ENCODE results near the gene RNF115. TPM values are rescaled to one million over a fixed set of nuclear protein-coding genes. Genes with fewer than 3 reads are reported as not detected.

The RNF115 gene
- total and polyA plus RNA-seq, 9 donors, result 7.8 to 27.9 (median 12.2) TPM

- Histone ChIP-seq H3K27ac (no peak overlapping the region), H3K4me3 (no peak overlapping the region), H3K27me3 (no peaks in the 10 kb centered on the region), H3K9me3 (no peaks in the 10 kb centered on the region), H3K36me3 (no peaks in the 10 kb centered on the region), H3K4me1 (ENCODE audit: insufficient read depth) (no peaks in the 10 kb centered on the region)
- TF ChIP-seq CTCF (IDR thresholded peaks at IDR 0.05) (no peak), EP300 (IDR thresholded peaks at IDR 0.05) (no peak), POLR2A (IDR thresholded peaks at IDR 0.05) (no peak)
- intact Hi-C loops (cut with DNase I), result no loop called here
- WGBS, 3 donors, result 57 to 62% (median 61%) methylated on average over 6 of the region's 6 CpGs
- no peak for DNase-seq
Measured at GRCh38 chr1:145714524-145715111, 109.3 kb downstream of the RNF115 start.

GRCh38 chr1:145711213-145711651, 112.7 kb downstream of the RNF115 start:
- Histone ChIP-seq H3K36me3 (no peaks in the 10 kb centered on the region), H3K4me1 (ENCODE audit: insufficient read depth) (no peaks in the 10 kb centered on the region), H3K9me3 (no peaks in the 10 kb centered on the region), H3K27me3 (no peaks in the 10 kb centered on the region), H3K27ac (no peak overlapping the region), H3K4me3 (no peak overlapping the region)
- WGBS, 3 donors, result 49 to 63% (median 57%) methylated on average over 3 of the region's 3 CpGs
- no peak for DNase-seq
- intact Hi-C loops (cut with DNase I), result no loop called here
- no peak for TF ChIP-seq EP300 (IDR thresholded peaks at IDR 0.05)
- no peak for TF ChIP-seq POLR2A (IDR thresholded peaks at IDR 0.05)

GRCh38 chr1:145710291-145711027, 113.4 kb downstream of the RNF115 start:
- Histone ChIP-seq H3K4me1 (ENCODE audit: insufficient read depth) (no peaks in the 10 kb centered on the region), H3K36me3 (no peaks in the 10 kb centered on the region), H3K4me3 (no peak overlapping the region), H3K27me3 (no peaks in the 10 kb centered on the region), H3K27ac (no peak overlapping the region), H3K9me3 (no peaks in the 10 kb centered on the region)
- intact Hi-C loops (cut with DNase I), result no loop called here
- DNase-seq, result no peak
- 76 to 82% (median 79%) methylated on average over 4 of the region's 4 CpGs for whole genome bisulfite sequencing, 3 donors
- no peak for TF ChIP-seq POLR2A (IDR thresholded peaks at IDR 0.05)
- no peak for TF ChIP-seq EP300 (IDR thresholded peaks at IDR 0.05)
- no peak for TF ChIP-seq CTCF (IDR thresholded peaks at IDR 0.05)

- H3K27me3 ChIP-seq, result no peaks in the 10 kb centered on the region
- WGBS, 3 donors, result 38 to 48% (median 41%) methylated on average over 7 of the region's 7 CpGs
- no peaks in the 10 kb centered on the region for H3K36me3 ChIP-seq
- no peak for DNase-seq
- TF ChIP-seq CTCF (IDR thresholded peaks at IDR 0.05), result no peak
- TF ChIP-seq EP300 (IDR thresholded peaks at IDR 0.05), result no peak
- TF ChIP-seq POLR2A (IDR thresholded peaks at IDR 0.05), result no peak
- no peak overlapping the region for H3K27ac ChIP-seq
- H3K4me3 ChIP-seq, result no peak overlapping the region
- intact Hi-C loops (cut with DNase I), result no loop called here
- no peaks in the 10 kb centered on the region for H3K4me1 ChIP-seq (ENCODE audit: insufficient read depth)
- no peaks in the 10 kb centered on the region for H3K9me3 ChIP-seq
Measured at GRCh38 chr1:145708063-145708462, 115.8 kb downstream of the RNF115 start.

All from ovary (tissue), 9 donors.